Muscle of arm (tissue), 12 donors: ENCODE results near the gene PRSS8. TPM values are rescaled to one million over a fixed set of nuclear protein-coding genes. Genes with fewer than 3 reads are reported as not detected.
"Not testable (repeated sequence)": the region's sequence is repeated elsewhere in the genome, so short reads cannot be mapped to it uniquely, and the experiment has no call there.

Experiments
- DNase-seq: peaks from one replicate; pipeline ENCODE4 v3.0.0-alpha.2; 2013
- polyA plus RNA-seq, 12 donors: library from polyadenylated mRNA; unstranded; fragments of 120-200 nt; gene quantifications; one replicate each; pipeline ENCODE4 v1.2.1, GENCODE V29; 2013; ENCODE audit not compliant: insufficient read length in 12 of 12

PRSS8 gene
- polyA plus RNA-seq, 12 donors = 0.16 to 39.2 (median 0.61) TPM; not detected in 2

GRCh38 chr16:31106509-31107464 lies 28.7 kb downstream of the PRSS8 start:
- no peak for DNase-seq

DNA sequence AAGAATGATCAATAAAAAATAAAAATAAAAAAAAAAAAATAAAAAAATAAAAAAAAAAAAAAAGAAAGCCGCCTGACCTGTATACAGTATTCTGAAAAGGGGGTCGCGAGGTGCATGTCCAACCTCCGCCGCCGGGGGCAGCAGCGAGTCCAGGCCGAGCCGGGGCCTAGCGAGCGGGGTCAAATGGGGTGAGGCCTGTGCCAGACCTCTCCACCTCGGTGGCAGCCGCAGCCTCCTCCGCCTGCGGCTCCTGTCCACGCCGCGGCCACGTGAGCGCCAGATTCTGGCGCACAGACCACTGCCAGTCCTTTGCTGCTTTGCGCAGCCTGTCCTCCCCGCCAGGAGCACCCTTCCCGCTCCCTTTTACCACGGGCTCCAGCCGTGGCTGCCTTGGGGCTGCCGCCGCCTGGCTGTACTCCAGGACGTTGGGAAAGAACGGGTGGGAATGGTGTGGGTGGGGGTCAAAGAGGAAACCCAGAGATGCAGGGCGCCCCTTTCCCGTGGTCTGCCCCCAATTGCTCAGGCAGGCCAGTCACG lies 29.8 kb downstream of the PRSS8 start:
- DNase-seq = no peak

GRCh38 chr16:31100876-31101641 lies 34.5 kb downstream of the PRSS8 start:
- not testable (repeated sequence) for DNase-seq

- no peak for DNase-seq
These were observed 35.5 kb downstream of the PRSS8 start for GRCh38 chr16:31099860-31100638.

GRCh38 chr16:31094424-31095120 lies 41.0 kb downstream of the PRSS8 start, which contains the start of gene VKORC1:
Gene VKORC1, minus strand, starts transcription at chr16:31094797. Its CDS starts 68 bp downstream, at chr16:31094729.
- DNase-seq = peak; percentile 93

DNA sequence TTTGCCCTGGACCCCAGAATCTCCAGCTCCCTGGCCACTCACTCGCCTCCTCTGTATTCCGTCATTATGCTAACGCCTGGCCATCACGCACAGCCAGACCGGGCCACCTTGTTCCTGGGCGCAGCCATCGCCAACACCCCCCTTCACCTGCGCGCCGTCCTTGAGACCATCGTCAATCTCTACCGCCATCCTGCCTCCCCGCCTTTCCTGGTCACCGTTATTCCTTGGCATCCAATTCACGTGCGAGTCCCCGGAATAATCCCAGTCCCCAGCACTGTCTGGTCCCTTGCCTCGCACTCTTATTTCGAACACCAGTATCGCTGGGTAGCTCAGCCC lies 41.5 kb downstream of the PRSS8 start:
- no peak for DNase-seq

GRCh38 chr16:31093132-31093703 lies 42.3 kb downstream of the PRSS8 start:
- DNase-seq = no peak

DNA sequence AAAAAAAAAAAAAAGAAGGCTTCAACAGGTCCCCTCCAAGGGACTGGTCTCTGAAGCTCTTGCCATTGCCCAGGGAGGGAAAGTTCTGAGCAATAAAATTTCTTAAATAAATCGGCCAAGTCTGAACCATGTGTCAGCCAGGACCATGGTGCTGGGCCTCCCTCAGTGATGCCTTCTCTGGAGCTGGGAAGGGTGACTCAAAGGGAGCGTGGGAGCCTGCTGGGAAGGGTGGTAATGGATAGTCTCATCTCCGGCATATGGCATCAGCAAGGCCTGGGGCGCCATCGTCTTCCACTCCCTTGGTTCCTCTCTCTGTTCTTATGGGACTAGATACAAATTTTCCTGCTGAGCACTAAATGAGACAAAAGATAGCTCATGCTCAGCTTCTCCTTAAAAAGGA lies 43.2 kb downstream of the PRSS8 start:
- DNase-seq = no peak

GRCh38 chr16:31090540-31090939 lies 45.0 kb downstream of the PRSS8 start:
- DNase-seq = no peak

GRCh38 chr16:31089199-31089598 lies 46.3 kb downstream of the PRSS8 start:
- DNase-seq = no peak

GRCh38 chr16:31088459-31089183 lies 46.9 kb downstream of the PRSS8 start, which contains the start of gene PRSS53:
Gene PRSS53, minus strand, starts transcription at chr16:31088943. Its CDS starts 134 bp downstream, at chr16:31088809.
- DNase-seq = no peak

DNA sequence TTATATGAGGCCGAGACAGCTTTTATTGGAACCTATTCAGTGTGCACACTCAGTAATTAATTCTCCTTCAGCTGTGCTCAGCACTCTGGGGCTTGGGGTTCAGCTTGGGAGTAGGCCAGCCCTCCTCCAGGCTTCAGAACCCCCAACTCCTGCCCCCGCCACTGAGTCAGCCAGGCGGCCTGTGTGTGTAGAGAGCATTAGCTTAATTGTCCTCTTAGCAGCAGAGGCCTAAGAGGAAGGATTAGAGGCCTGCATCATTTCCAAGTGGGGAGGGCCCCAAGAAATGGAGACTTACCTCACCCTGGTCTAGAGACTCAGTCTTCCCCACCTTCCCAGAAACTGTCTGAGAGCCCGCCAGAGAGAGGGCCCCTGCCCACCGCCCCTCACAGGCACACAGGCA lies 47.6 kb downstream of the PRSS8 start:
- no peak for DNase-seq

GRCh38 chr16:31087481-31087880 lies 48.0 kb downstream of the PRSS8 start:
- DNase-seq = no peak

- DNase-seq = no peak
These were observed 49.0 kb downstream of the PRSS8 start for GRCh38 chr16:31086629-31086906.

- DNase-seq = no peak
These were observed 49.5 kb downstream of the PRSS8 start for GRCh38 chr16:31085873-31086628.

DNA sequence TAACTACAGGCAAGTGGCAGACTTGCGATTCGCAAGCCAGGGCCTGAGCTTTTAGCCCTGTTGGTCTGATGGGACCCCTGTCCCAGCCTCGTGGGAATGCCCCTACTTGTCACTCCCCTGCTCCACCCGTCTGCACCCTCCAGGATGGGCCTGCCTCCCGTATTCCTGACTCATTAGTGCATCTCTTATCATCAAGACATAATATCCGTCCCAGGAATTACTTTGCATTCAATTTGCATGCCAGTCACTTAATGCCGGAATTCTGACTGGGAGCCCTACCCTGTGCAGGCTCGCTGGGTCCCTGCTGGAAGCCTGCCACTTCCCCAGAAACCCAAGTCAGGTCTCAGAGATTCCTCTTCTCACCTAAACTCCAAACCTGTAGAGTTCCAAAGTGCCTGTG lies 50.1 kb downstream of the PRSS8 start:
- no peak for DNase-seq

DNA sequence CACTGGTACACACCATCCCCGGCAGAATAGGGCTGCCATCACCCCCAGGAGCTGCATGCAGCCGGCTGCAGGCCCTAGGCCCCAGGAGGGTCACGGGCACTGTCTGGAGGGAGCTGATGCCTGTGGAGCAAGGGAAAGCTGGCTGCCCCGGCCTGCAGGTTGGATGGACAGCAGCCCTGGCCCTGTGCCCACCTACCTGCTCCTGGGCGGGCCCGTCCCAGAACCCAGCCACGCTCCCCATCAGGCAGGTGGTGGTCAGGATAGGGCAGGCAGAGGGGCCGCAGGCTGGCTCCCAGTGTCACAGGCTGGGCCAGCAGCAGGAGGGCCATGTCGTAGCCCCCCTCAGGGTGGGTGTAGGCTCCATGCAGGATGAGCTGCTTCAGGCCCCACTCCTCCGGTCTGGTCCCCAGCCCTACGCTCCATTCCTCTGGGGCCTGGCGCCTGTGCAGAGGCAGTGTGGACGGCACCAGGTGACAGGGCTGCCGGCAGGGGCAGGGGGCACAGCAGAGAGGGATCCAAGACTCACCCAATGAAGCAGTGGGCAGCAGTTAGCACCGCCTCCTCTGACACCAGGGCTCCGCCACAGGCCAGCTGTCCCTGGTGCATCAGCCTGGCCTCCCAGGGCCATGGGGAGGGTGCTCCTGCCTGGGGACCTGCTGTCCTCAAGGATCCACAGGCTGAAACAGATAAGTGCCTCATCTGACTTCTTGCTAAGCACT lies 50.8 kb downstream of the PRSS8 start:
- no peak for DNase-seq

DNA sequence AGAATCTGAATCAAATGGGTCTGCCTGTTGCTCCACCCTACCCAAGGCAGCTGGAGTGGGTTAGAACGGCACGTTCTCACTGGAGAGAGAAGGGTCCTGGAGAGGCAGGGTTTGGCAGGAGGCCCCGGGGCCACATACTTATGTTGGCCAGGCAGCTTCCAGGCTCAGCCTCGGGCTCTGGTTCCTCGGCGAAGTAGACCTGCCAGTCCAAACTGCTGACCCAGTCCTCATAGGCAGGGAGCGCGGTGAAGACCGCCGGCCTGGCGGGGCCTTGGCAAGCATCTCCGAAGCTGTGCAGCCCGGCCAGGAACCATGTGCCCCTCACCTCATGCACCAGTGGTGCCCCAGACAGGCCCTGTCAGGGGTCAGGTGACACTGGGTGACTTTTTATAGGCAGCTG lies 51.5 kb downstream of the PRSS8 start:
- DNase-seq = no peak

GRCh38 chr16:31083556-31083955 lies 52.0 kb downstream of the PRSS8 start:
- no peak for DNase-seq
